ENCODE data around the gene VSX1.

VSX1 gene

GRCh38 chr20:25081730-25082497 is at the start of gene VSX1:
Gene VSX1, minus strand, starts transcription at chr20:25082141. Its CDS starts 45 bp downstream, at chr20:25082096.
- no peak within 1 kb of the TSS for H3K27ac ChIP-seq (ENCODE audit: extremely low read depth, low read depth, low read length)
- ChIA-PET CTCF (no interaction called here), POLR2A (no interaction called here)
- no peak within 1 kb of the TSS for H3K4me3 ChIP-seq (ENCODE audit: low read depth, low read length)
- peaks cover 3% of the 10 kb centered on the region; the same call in 1 of the 2 replicates for H3K4me1 ChIP-seq (ENCODE audit: control insufficient read depth, insufficient read depth, low read length)
- TF ChIP-seq ZNF292 (tag by site-specific recombination; IDR thresholded peaks at IDR 0.05; ENCODE audit: borderline replicate concordance, low read depth) (no peak), WT1 (tag by site-specific recombination; IDR thresholded peaks at IDR 0.05) (no peak), YY1 (tag by site-specific recombination; IDR thresholded peaks at IDR 0.05) (no peak), ZNF510 (tag by site-specific recombination; IDR thresholded peaks at IDR 0.05; ENCODE audit: insufficient replicate concordance) (no peak)
- no peaks in the 10 kb centered on the region for H3K9me3 ChIP-seq (ENCODE audit: control insufficient read depth, insufficient read depth, low read depth, low read length)
- H3K36me3 ChIP-seq (ENCODE audit: control insufficient read depth in 2 of 2, insufficient read depth in 1 of 2, low read length in 2 of 2) = no peaks in the 10 kb centered on the region

GRCh38 chr20:25129908-25130307 is 48.0 kb upstream of the VSX1 start:
- H3K4me1 ChIP-seq (ENCODE audit: control insufficient read depth, insufficient read depth, low read length) = no peaks in the 10 kb centered on the region
- CTCF ChIA-PET = no interaction called here
- 0 out of 2 replicates have a peak, but pooled peaks have one; percentile 10 for TF ChIP-seq CTCF (tag by site-specific recombination; IDR thresholded peaks at IDR 0.05)
- no peak for TF ChIP-seq SP2 (tag by site-specific recombination; IDR thresholded peaks at IDR 0.05)
- no peak for TF ChIP-seq ZNF138 (tag by site-specific recombination; IDR thresholded peaks at IDR 0.05; ENCODE audit: borderline replicate concordance)

GRCh38 chr20:25129428-25129827 is 47.5 kb upstream of the VSX1 start:
- Histone ChIP-seq H3K9me3 (ENCODE audit: control insufficient read depth, insufficient read depth, low read depth, low read length) (no peaks in the 10 kb centered on the region), H3K4me3 (ENCODE audit: low read depth, low read length) (no peak overlapping the region), H3K4me1 (ENCODE audit: control insufficient read depth, insufficient read depth, low read length) (no peaks in the 10 kb centered on the region), H3K36me3 (ENCODE audit: control insufficient read depth in 2 of 2, insufficient read depth in 1 of 2, low read length in 2 of 2) (no peaks in the 10 kb centered on the region), H3K27ac (ENCODE audit: extremely low read depth, low read depth, low read length) (no peak overlapping the region)
- TF ChIP-seq ZBTB49 (tag by site-specific recombination; IDR thresholded peaks at IDR 0.05; ENCODE audit: low read depth) (no peak), ZNF146 (tag by site-specific recombination; IDR thresholded peaks at IDR 0.05) (no peak)
- POLR2A ChIA-PET = no interaction called here
- CTCF ChIA-PET = interaction anchor here (0.6 kb wide), 1 partner anchor 66 kb away, joined by 3 read pairs; no protein-coding TSS in a partner anchor

More at GRCh38 chr20:25129908-25130307, 48.0 kb upstream of the VSX1 start:
- Histone ChIP-seq H3K4me3 (ENCODE audit: low read depth, low read length) (no peak overlapping the region), H3K9me3 (ENCODE audit: control insufficient read depth, insufficient read depth, low read depth, low read length) (no peaks in the 10 kb centered on the region), H3K36me3 (ENCODE audit: control insufficient read depth in 2 of 2, insufficient read depth in 1 of 2, low read length in 2 of 2) (no peaks in the 10 kb centered on the region), H3K27ac (ENCODE audit: extremely low read depth, low read depth, low read length) (no peak overlapping the region)
- POLR2A ChIA-PET = no interaction called here

GRCh38 chr20:25128649-25129048 is 46.7 kb upstream of the VSX1 start:
- no peaks in the 10 kb centered on the region for H3K36me3 ChIP-seq (ENCODE audit: control insufficient read depth in 2 of 2, insufficient read depth in 1 of 2, low read length in 2 of 2)
- H3K9me3 ChIP-seq (ENCODE audit: control insufficient read depth, insufficient read depth, low read depth, low read length) = no peaks in the 10 kb centered on the region
- ChIA-PET CTCF (interaction anchor here (0.6 kb wide), 1 partner anchor 65 kb away, joined by 3 read pairs; no protein-coding TSS in a partner anchor), POLR2A (no interaction called here)
- H3K4me1 ChIP-seq (ENCODE audit: control insufficient read depth, insufficient read depth, low read length) = no peaks in the 10 kb centered on the region
- TF ChIP-seq ZNF768 (tag by site-specific recombination; IDR thresholded peaks at IDR 0.05) (no peak), SP2 (tag by site-specific recombination; IDR thresholded peaks at IDR 0.05) (no peak)
- no peak overlapping the region for H3K27ac ChIP-seq (ENCODE audit: extremely low read depth, low read depth, low read length)
- no peak overlapping the region for H3K4me3 ChIP-seq (ENCODE audit: low read depth, low read length)

Measured in HEK293 (cell line).